NCI-H345 treated with DMSO at 0.1 percent for 48 hours (cell line): Measurements from ENCODE around the gene LOXL1.
"Not testable (repeated sequence)": the region's sequence is repeated elsewhere in the genome, so short reads cannot be mapped to it uniquely, and the experiment has no call there.

ENCODE experiments used
- DNase-seq: peaks from one replicate; lab custom pipeline; 2025; ENCODE audit not compliant: unreplicated experiment; lab: John Stamatoyannopoulos, UW

The LOXL1 gene

DNA sequence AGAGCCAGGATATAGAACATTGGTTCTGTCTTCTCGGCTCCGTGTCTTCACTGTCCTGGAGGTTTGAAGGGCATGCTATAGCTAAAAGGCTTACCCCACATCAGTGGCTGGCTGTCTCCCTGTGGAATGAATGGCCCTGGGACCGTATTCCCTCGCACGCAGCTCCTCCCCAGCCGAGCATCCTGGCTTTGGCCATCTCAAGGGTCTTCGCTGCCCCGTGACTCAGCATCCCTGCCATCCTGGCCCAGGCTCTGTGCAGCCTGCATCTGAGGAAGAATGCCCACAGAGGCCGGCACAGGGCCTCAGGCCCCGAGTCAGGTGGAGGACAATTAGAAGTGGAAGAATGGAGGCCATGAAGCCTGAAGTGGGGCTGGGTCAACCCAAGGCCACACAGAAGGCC is 11.0 kb downstream of the LOXL1 start:
- DNase-seq: no peak

DNA sequence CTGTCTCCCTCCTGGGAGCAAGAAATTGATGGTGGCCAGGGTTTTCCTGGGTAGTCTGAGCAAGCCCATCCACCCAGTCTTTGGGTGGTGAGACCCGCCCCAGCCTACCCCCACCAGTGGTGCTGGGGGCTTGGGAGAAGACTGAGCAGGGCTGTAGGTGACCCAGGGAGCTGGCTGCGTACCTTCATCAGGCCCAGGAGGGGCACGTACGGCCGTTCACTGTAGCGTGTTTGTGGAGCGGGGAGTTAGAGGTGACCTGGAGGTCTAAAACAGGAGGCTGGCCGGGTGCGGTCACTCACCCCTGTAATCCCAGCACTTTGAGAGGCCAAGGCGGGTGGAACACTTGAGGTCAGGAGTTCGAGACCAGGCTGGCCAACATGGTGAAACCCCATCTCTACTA is 11.5 kb downstream of the LOXL1 start:
- no peak for DNase-seq

DNA sequence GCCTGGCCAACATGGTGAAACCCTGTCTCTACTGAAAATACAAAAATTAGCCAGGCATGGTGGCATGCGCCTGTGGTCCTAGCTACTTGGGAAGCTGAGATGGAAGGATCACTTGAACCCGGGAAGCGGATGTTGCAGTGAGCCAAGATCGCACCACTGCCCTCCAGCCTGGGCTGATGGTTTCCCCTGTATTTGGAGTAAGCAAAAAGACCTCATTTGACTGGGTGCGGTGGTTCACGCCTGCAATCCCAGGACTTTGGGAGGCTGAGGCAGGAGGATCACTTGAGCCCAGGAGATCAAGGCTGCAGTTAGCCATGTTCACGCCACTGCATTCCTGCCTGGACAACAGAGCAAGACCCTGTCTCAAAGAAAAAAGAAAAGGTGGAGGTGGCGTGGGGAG is 12.3 kb downstream of the LOXL1 start:
- not testable (repeated sequence) for DNase-seq

DNA sequence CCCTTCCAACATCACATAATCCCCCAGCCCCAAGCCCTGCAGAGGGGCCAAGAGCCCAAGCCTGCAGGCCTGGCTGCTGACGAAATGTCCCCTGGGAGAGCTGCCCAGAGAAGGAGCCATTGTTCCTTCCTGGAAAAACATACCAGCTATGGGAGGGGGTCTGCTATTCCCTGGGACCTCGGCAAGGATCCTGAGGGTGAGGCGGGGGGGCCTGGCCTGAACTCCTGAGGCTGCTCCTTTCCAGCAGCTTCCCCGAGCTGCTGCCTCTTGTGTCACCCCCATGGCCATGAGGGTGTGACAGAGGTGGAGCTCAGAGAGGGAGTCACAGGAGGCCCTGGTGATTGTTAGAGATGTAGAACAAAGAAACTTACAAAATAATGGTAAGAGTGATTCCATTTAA is 12.9 kb downstream of the LOXL1 start:
- DNase-seq: no peak

DNA sequence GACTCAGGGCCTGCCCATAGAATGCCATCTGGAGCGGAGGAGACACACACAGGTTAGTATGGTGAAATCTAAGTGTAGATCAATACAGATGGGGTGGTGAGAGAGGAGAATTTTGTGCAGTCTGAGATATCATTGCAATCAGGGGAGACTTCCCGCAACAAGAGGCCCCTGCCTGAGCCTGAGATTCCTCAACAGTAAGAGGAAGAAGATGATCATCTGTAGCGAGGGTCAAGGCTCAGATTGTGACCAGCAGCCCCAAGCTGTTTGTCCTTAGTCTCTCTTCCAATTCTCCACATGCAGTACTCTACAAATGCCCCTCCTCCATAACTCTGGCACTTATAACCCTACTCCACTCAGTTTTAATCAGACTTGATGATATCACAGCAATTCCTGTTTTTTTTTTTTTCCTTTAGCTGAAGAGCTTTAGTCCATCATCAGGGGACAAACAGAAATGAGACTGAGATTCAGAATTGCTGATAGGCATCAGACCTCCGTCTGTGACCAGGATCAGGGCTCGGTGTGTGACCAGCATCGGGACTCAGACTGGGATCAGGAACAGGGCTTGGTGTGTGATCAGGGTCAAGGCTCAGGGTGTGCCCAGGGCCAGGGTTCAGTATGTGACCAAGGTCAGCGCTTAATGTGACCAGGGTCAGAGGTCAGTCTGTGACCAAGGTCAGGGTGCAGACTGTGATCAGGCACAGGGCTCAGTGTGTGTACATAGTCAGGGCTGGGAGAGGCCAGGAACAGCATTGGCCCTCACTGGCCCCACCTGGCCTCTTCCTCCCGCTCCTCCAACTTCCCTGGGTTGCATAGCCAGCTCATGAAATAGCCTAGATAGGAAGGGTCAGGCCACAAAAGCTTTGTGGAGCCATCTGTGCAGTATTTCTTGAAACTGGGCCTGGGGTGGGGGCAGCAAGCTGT is 14.1 kb downstream of the LOXL1 start:
- no peak for DNase-seq

DNA sequence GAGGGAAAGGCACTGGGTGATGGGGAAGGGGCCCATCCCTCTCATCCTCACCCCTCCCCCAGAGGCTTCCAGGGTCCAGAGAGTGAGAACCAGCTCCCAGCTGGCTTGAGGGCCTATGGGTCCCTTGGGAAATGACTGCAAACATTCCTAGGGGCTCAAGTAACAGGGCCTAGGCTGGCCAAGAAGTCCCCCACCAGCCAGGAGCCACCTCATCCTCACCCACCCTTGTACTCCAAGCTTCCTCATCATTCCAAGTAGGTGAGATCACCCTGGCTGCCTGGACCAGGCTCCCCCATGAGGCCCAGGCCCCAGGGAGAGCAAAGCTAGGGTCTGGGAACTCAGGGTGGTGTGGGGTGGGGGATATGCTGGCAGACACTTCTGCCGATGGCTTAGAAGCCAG is 14.8 kb downstream of the LOXL1 start:
- no peak for DNase-seq

DNA sequence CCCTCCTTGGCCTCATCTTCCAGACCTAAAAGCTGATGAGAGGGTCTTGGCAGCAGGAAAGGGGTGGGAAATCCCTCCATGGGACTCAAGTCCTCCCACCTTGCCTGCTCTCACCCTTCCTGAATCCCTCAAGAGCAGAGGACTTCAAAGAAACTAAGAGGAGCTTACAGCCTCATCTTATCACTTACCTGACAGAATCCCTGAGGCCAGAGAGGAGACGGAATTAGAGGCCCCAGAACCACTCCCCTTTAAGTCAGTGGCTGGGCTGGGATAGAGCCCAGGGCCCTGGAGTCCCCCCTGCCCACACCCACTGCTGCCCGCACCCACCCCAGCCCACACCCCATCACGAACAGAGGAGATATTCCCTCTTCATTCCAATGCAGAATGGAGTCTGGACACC is 15.2 kb downstream of the LOXL1 start:
- no peak for DNase-seq

DNA sequence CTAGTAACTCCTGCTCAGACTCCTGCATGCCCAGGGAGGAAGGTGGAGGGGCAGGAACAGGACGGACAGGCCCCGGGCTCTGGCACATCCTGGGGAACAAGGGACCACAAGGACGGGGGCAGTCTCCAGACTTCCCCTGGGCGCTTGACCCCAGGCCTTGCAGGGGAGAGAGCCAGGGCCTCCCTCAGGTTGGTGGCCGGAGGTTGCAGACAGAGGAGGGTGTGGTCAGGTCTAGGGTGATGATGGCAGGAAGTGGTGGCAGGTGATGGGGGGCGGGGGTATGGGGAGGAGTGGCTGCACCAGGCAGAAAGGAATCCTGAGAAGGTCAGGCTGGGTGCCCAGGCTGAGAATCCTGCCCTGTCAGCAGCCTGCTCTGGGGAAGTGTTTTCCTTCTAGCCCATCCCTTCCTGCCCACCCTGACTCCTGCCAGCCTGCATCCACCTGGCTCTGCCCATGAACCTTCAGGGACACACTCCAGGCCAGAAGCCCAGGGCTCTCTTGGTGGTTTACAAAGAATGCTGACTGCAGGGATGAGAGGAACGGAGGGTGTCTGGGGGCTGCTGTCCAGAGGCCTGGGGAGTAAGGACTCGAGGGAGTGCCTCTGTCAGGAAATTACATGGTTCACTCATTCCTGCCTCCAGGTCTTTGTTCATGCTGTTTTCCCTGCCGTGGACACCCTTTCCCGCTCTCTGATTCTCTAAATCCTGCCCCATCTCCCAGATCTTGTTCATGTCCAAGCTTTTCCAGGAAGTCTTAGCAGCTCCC is 15.8 kb downstream of the LOXL1 start:
- no peak for DNase-seq

DNA sequence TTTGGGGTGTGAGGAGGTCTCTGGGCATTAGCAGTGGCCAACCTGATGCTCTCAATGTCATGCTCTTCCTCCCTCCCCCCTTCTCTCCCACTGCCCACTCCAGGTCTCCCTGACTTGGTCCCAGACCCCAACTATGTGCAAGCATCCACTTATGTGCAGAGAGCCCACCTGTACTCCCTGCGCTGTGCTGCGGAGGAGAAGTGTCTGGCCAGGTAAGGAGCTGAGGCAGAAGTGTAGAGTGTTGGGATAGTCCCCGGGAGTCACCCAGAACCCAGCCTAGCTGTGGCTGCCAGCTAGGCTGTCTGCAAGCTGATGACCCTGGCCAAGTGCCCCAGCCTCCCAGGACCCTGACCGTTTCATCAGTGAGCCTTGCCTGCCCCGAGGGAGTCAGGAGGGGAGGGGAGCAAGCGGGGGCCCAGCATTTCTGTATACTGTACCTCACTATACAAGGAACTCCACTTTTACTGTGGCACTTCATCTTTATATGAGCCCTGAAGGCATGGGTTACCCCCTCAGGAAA is 16.5 kb downstream of the LOXL1 start:
- no peak for DNase-seq

DNA sequence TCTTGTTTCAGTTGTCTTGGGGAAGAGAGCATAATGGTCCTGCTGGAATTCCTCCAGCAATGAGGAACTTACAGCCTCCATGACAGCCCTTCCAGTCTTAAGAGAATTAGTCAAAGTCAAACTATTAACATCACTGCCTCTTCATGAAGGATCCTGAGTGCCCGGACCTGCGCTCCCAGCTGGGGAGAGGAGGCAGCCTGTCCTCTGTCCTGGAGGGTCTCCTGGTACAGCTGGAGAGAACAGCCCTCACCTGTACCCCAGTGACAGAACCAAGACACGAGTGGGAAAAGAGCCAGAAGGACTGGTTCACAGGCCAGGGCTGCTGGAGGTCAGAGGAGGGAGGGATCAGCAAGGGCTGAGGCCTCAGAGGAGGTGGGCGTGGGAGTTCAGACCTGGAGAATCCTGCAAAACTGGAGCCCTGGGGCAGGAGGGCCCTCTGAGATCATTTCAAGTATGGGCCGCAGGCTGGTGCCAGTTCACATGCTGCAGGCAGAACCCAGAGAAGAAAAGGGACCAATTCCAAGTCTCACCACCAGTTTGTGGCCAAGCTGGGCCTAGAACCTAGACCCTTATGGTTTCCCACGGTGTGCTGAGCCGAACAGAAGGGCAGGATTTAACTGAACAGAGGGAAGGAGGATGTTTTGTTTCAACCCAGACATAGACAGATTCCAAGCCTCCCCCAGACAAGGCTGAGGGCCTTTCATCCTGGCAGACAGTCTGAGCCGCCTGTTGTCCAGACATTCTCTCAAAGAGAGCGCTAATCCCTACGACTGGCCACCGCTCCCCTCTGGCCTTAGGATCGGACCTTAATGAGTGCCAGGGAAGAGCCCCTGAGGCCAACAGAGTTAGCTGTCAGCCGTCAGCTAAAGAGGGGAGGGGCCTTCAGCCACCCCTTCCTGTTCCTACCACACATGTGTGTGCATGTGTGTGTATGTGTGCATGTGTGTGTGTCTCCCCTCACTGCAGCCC is 18.2 kb downstream of the LOXL1 start:
- DNase-seq: no peak

DNA sequence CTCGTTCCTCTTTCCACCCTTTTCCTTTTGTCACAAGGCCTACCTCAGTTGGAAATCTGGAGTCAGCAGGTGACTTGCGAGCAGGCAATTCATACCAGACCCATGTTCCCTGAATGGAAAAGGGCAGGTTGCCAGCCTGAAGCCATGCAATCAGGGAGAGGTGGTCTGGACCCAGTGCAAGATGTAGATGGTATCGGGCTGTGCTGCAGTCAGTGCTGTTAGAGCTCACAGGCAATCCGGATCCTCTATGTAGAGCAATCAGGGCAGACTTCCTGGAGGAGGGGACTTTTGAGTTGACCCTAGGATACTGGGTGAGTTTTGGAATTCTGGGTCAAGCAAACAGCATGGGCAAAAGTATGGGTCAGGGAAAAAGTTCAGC is 18.9 kb downstream of the LOXL1 start:
- DNase-seq: no peak

DNA sequence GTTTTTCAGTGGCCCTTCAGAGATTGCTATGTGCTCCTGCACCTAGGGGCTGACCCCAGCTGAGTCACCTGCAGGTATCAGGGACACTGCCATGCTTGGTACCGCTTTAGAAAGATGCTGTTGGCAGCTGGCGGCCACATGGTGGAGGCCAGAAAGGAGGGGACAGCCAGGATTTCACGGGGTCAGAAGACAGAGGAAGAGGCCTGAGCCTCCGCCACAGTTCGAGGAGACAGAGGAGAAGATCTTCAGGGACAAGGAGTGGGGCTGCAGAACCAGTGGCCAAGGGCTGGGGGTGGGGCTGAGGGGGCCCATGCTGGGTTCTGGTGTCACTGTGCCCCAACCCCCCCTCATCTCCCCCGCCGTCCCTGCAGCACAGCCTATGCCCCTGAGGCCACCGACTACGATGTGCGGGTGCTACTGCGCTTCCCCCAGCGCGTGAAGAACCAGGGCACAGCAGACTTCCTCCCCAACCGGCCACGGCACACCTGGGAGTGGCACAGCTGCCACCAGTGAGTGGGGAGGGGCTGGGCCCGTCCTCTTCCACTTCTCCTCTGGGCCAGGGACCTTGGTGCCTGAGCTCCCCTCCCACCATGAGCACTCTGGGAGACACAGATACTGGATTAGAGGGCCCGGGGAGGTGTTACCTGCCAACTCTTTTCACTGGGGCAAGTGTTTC is 19.9 kb downstream of the LOXL1 start:
- DNase-seq: no peak

DNA sequence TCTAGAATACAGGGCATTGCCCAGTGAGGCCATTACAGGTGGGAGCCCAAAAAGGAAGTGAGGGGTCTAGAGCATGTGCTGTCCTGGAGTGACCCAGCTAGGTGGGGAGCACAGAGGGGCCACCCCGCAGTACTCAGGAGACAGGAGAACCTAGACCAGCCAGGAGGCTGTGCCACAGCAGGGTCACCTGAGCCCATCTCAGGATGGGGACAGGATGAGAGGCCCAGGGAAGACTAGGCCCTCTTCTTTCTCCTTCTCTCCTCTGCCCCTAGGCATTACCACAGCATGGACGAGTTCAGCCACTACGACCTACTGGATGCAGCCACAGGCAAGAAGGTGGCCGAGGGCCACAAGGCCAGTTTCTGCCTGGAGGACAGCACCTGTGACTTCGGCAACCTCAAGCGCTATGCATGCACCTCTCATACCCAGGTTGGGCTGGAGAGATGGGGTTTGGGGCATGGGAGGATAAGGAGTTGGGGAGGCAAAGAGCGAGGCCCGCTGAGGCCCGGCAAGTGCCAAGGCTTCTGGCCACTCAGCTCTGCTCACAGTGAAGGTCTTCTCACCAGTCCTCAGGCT is 20.6 kb downstream of the LOXL1 start:
- no peak for DNase-seq

DNA sequence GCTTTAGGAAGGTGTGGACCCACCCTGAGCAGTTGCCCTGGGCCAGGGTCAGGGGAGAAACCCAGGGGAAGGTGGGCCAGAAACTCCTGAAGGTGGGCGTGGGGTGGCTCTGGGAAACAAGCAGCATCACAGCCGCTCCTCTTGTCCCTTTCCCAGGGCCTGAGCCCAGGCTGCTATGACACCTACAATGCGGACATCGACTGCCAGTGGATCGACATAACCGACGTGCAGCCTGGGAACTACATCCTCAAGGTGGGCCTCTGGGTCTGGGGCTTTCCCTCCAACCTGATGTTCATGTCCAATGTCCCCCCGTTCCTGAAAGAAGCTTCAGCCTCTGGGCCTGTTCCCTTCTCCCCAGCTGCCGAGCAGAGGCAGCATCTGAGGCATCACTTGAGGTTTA is 21.4 kb downstream of the LOXL1 start:
- DNase-seq: no peak

DNA sequence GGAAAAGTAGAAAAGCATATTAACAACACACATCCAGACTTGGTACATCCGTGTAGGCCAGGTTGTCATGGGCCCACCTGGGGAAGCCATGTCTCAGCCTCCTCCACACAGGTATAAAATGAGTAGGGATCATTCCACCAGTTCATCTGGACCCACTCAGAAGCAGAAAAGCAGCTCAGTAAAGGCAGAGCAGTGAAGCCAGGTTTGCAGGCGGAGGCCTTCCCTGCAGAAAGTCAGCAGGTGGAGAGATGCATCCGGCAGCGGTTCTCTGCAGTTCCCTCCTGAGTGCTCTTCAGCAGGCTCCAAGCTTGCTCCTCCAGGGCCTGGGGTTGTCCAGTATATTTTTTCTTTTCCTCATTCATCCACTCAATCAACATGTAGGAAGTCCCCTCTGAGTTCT is 22.1 kb downstream of the LOXL1 start:
- no peak for DNase-seq

DNA sequence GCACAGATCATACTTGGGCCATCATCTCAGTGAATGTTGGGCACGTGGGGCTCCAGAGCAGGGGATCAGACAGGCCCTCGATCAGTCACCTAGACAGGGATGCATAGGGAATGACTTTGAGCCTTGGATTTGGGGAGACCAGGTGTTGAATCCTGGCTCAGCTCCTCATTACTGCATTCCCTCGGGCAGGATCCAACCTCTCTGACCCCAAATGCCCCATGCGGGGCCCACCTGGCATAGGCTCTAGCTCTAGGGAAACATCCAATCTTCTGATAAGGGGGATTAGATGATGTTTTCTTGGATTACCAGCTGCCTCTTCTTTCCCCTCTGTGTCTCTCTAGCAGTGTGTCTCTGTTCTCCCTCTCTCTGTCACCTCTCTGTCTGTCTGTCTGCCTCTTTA is 22.7 kb downstream of the LOXL1 start:
- no peak for DNase-seq

DNA sequence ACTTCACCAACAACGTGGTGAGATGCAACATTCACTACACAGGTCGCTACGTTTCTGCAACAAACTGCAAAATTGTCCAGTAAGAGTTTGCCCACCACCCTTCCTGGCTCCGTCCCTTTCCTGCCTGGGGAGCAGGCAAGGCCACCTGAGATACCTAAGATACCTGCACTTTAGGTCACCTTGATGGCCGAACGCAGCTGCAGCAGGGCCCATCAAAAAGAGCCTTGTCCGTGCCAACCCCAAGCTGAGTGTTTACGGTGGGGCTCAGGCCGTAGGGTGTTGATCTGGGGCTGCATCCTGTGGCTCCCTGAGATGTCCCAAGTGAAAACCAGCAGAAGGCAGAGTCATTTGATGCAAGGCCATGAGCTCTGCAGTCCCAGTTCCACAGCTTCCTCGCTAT is 23.2 kb downstream of the LOXL1 start:
- DNase-seq: no peak

DNA sequence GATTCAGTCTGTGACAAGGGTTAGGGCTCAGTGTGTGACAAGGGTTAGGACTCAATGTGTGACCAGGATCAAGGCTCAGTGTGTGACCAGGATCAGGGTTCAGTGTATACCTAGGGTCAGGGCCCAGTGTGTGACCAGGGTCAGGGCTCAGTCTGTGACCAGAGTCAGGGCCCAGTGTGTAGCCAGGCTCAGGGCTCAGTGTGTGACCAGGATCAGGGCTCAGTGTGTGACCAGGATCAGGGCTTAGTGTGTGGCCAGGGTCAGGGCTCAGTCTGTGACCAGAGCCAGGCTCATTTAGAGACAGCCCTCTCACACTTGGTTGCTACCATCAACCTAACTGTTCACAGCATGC is 24.2 kb downstream of the LOXL1 start:
- DNase-seq: no peak

DNA sequence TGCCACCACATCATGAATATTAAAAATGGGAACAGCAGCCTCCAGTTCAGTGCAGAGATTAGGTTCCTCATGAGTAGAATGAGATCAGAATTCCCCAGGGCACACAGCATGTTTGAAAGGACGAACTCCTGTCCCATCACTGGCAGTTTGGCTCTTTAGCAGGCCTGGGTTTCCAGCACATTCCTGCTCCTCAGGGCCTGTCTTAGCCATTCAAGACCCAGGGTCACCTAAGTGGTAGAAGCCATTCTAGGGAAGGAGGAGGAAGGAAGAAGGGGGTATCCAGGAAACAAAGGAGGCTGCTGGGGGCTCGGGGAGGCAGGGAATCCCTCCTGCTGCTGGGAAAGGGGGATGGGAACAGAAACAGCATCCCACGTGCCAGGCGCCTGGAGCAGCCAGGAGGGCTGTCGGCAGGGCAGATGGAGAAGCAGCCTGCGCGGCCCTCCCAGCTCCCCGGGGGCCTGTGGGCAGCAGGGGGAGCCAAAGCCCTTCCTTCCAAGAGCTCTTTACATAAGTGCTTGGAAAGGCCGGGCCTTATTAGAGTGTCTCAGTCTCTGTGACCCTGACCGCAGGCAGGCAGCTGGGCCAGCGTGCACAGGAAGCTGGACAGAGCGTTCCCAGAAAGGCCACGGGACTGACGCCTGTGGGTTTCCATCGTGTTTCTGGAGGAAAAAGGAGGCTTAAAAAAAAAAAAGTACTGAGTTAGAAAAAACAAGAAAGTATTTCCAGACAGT is 24.7 kb downstream of the LOXL1 start:
- peak; percentile 4 for DNase-seq

DNA sequence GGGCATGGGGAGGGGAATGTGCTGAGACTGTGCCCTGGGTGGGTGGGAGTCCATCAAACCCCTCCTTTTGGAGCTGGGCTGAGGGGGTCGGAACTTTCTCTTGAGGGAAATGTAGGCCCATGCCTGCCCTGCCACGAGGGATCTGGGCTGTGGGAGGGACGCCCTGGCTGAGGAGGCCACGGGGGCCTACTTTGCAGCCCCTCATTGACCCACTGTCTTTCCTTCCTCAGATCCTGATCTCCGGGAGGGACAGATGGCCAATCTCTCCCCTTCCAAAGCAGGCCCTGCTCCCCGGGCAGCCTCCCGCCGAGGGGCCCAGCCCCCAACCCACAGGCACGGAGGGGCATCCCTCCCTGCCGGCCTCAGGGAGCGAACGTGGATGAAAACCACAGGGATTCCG is 25.3 kb downstream of the LOXL1 start:
- DNase-seq: no peak
